Suprapubic skin (tissue), 4 donors: Measurements from ENCODE around the gene PIPOX. TPM values are rescaled to one million over a fixed set of nuclear protein-coding genes. Genes with fewer than 3 reads are reported as not detected.

Experiments
- DNase-seq, 2 donors: peaks; one replicate each; pipeline ENCODE4 v3.0.0-alpha.2; 2019; ENCODE audit warnings: low spot score in 2 of 2
- H3K27ac ChIP-seq: fragments of 200-600 bp; sonication (generic); one replicate; pipeline ENCODE4 v1.5.1; 2019
- H3K27me3 ChIP-seq: fragments of 200-600 bp; sonication (generic); one replicate; pipeline ENCODE4 v1.5.1; 2019
- H3K36me3 ChIP-seq: fragments of 200-600 bp; sonication (generic); one replicate; pipeline ENCODE4 v1.5.1; 2019
- H3K4me1 ChIP-seq: fragments of 200-600 bp; sonication (generic); one replicate; pipeline ENCODE4 v1.5.1; 2019
- H3K4me3 ChIP-seq: fragments of 200-600 bp; sonication (generic); one replicate; pipeline ENCODE4 v1.5.1; 2019; ENCODE audit warnings: mild to moderate bottlenecking
- H3K9me3 ChIP-seq: fragments of 200-600 bp; sonication (generic); one replicate; pipeline ENCODE4 v1.5.1; 2019
- EP300 ChIP-seq: sonication (generic); formaldehyde crosslinking; IDR thresholded peaks from one replicate; pipeline ENCODE4 v1.6.1; 2017; ENCODE audit warnings: antibody characterized with exemption
- POLR2A ChIP-seq, 2 donors: fragments of 450-650 bp; IDR thresholded peaks; one replicate each; pipeline ENCODE4 v1.6.1; 2017; ENCODE audit warnings: antibody characterized with exemption in 2 of 2, mild to moderate bottlenecking in 2 of 2, moderate library complexity in 2 of 2
- POLR2AphosphoS5 ChIP-seq, 3 donors: sonication (generic); formaldehyde crosslinking; IDR thresholded peaks; one replicate each; pipeline ENCODE4 v1.6.1; 2017; ENCODE audit warnings: antibody characterized with exemption in 3 of 3
- WGBS: methylation state at CpG from one replicate; pipeline ENCODE4 v1.1.5; 2018; 5-methylcytosine and 5-hydroxymethylcytosine counted together
- total RNA-seq, 4 donors: library from RNA; depleted of rRNA; stranded (reverse); fragments of >200 nt; gene quantifications; one replicate each; pipeline ENCODE4 v1.1.0, GENCODE V29; 2016
- TF ChIP-seq, protein P1 (sequence below), 2 donors: fragments of 200-600 bp in 1 of 2; fragments of 450-650 bp in 1 of 2; sonication (generic) in 1 of 2; IDR thresholded peaks; one replicate each; pipeline ENCODE4 v1.5.1; 2016 to 2019; ENCODE audit warnings: antibody characterized with exemption in 2 of 2, mild to moderate bottlenecking in 1 of 2, moderate library complexity in 1 of 2

Gene PIPOX
- total RNA-seq, 4 donors from 2014 or later: 1.3 to 3.7 (median 3.0) TPM

DNA sequence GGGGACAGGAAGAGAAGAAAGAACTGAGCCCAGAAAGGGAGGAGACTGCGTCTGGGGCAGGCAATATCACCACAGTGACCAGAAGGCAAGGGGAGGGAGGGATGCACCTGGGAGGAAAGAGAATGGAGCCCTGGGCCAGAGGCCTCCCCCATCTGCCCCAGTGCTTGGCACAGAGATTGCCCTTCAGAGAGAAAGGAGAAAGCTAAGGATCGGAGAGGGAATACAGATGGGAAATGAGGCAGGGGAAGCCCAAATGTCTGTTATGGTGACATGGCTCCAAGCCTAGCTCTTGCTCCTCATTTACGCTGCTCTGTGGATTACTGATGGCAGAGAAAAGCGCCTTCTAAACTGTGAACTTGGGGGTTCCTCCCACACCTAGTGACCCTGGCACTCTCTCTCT lies 47.2 kb downstream of the PIPOX start:
- WGBS: 62% methylated on average over 4 of the region's 4 CpGs
- no peak for TF ChIP-seq EP300
- TF ChIP-seq POLR2A (IDR thresholded peaks at IDR 0.05): no peak
- no peak for TF ChIP-seq POLR2AphosphoS5 (IDR thresholded peaks at IDR 0.05)
- TF ChIP-seq, protein P1, sequence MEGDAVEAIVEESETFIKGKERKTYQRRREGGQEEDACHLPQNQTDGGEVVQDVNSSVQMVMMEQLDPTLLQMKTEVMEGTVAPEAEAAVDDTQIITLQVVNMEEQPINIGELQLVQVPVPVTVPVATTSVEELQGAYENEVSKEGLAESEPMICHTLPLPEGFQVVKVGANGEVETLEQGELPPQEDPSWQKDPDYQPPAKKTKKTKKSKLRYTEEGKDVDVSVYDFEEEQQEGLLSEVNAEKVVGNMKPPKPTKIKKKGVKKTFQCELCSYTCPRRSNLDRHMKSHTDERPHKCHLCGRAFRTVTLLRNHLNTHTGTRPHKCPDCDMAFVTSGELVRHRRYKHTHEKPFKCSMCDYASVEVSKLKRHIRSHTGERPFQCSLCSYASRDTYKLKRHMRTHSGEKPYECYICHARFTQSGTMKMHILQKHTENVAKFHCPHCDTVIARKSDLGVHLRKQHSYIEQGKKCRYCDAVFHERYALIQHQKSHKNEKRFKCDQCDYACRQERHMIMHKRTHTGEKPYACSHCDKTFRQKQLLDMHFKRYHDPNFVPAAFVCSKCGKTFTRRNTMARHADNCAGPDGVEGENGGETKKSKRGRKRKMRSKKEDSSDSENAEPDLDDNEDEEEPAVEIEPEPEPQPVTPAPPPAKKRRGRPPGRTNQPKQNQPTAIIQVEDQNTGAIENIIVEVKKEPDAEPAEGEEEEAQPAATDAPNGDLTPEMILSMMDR (IDR thresholded peaks at IDR 0.05): no peak

DNA sequence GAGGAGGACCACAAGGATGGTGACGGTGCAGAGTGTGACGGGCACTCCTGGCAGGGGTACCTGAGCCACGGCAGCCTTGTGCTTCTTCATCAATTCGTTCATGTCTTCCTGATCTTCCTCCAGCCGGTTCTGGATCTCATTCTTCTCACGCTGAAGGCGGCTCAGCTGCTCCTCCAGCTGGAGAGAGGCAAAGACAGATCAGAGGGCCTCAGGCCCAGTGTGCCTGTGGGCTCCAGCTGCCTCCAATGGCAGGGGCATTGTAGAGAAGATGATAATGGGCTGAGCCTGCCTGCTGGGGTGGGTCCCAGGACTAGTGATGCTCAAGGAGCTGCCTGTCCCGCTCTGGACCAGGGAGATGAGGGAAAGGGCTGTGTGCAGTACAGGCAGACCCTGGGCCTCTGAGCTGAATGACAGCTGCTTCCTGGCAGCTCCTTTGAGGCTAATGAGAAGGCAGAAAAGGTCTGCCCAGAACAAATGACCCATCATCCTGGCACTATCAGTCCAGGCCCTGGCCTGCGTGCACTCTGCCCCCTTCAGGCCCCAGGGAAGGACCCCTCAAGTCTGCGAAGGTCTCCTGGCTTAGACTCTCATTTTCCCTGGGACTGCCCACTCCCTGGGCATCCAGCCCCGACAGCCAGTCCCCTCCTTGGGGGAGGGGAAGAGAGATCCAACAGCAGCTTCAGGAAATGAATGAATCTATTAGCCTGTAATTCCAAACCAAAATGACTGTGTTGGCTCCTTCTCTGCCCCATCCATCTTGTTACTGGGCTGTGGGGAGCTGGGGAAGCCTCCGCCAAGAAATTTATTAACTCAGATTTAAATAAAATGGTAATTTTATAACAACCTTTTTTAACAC lies 48.0 kb downstream of the PIPOX start:
- H3K27me3 ChIP-seq: no peaks in the 10 kb centered on the region
- H3K27ac ChIP-seq: no peak overlapping the region
- 72% methylated on average over 12 of the region's 12 CpGs for WGBS
- no peak for TF ChIP-seq POLR2AphosphoS5 (IDR thresholded peaks at IDR 0.05)
- no peak for TF ChIP-seq POLR2A (IDR thresholded peaks at IDR 0.05)
- TF ChIP-seq, protein P1 (IDR thresholded peaks at IDR 0.05): no peak
- TF ChIP-seq EP300: no peak
- no peaks in the 10 kb centered on the region for H3K9me3 ChIP-seq
- peaks cover 96% of the 10 kb centered on the region for H3K36me3 ChIP-seq
- H3K4me3 ChIP-seq: no peak overlapping the region
- no peak for DNase-seq
- H3K4me1 ChIP-seq: peaks cover 5% of the 10 kb centered on the region

More for the DNA sequence above, 47.2 kb downstream of the PIPOX start:
- peaks cover 5% of the 10 kb centered on the region for H3K4me1 ChIP-seq
- H3K9me3 ChIP-seq: no peaks in the 10 kb centered on the region
- DNase-seq: no peak
- H3K27me3 ChIP-seq: no peaks in the 10 kb centered on the region
- H3K27ac ChIP-seq: no peak overlapping the region
- H3K4me3 ChIP-seq: no peak overlapping the region
- peaks cover 96% of the 10 kb centered on the region for H3K36me3 ChIP-seq

DNA sequence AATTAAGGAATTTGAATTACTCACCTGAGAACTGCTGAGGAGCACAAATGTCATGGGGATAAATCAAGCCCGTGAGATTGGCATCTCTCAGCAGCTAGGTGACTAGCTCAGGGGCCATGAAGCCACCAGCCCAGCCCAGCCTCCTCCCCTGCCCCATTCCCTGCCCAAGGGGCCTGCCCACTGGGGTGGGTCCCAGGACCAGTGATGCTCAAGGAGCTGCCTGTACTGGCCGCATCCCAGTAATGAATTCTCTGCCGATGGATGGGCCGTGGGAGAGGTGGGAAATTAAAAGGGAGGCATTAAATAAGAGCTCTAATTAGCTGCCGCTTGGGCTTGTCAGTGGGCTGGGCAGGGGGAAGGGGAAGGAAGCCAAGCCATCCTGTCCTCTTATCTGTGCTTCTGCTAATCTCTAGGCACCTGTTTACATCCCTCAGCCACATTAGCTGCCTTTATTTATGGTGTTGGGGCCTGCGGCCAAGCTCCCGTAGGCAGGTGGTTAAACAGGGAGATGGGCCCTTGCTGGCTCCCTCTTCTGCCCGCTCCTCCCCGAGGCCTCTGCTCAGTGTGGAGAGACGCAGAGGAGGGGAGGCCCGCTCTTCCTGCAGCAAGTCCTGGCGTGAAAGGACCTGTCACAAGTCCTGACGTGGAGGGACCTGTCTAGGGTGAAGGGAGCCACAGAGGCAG lies 48.8 kb downstream of the PIPOX start:
- Histone ChIP-seq H3K27ac (no peak overlapping the region), H3K4me1 (peaks cover 5% of the 10 kb centered on the region), H3K9me3 (no peaks in the 10 kb centered on the region), H3K4me3 (no peak overlapping the region), H3K36me3 (peaks cover 96% of the 10 kb centered on the region), H3K27me3 (no peaks in the 10 kb centered on the region)
- no peak for DNase-seq
- TF ChIP-seq, protein P1 (IDR thresholded peaks at IDR 0.05): no peak
- no peak for TF ChIP-seq EP300
- TF ChIP-seq POLR2AphosphoS5 (IDR thresholded peaks at IDR 0.05): no peak
- no peak for TF ChIP-seq POLR2A (IDR thresholded peaks at IDR 0.05)
- WGBS: 55% methylated on average over 12 of the region's 13 CpGs

DNA sequence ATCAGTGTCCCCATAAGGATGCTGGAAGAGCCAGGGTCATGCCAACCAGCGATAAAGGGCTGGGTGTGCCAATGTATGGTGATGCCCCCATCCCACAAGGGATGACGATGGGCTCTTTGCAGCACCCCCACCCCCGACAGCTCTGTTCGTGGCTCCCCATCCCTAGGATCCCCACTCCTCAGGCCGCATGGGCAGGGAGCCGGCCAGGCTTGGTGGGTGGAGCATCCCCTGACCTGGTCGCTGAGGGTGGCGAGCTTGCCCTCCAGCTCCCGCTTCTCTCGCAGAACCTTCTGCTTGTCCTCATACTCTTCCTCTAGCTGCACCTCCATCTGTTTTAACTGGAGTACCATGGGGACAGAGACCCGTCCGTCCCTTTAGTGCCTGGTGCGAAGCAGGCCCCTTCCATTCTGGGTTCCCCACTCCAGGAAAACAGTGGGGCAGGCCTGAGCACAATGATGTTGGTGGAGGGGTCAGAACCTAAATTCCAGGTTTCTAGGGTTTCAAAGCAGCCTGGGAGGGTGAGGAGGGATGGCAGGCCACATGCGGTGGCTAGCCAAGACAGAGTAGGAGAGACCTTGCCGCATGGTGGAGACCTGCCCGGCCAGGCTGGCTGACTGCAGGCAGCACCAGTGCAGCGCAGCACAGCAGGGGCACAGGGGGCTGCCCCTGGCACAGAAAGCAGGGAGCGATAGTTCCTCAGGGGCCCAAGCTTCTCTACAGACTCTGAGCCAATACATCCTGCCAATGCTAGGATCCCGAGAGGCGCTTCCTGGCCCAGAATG lies 50.3 kb downstream of the PIPOX start:
- WGBS: 94% methylated on average over 20 of the region's 20 CpGs
- no peak overlapping the region for H3K4me3 ChIP-seq
- H3K36me3 ChIP-seq: peaks cover 99% of the 10 kb centered on the region
- H3K27ac ChIP-seq: no peak overlapping the region
- H3K4me1 ChIP-seq: peaks cover 5% of the 10 kb centered on the region
- no peaks in the 10 kb centered on the region for H3K27me3 ChIP-seq
- H3K9me3 ChIP-seq: no peaks in the 10 kb centered on the region
- DNase-seq: no peak
- no peak for TF ChIP-seq EP300
- TF ChIP-seq POLR2A (IDR thresholded peaks at IDR 0.05): no peak
- TF ChIP-seq POLR2AphosphoS5 (IDR thresholded peaks at IDR 0.05): no peak
- TF ChIP-seq, protein P1 (IDR thresholded peaks at IDR 0.05): no peak
